ENCODE data around the gene PTH1R.

Gene PTH1R

DNA sequence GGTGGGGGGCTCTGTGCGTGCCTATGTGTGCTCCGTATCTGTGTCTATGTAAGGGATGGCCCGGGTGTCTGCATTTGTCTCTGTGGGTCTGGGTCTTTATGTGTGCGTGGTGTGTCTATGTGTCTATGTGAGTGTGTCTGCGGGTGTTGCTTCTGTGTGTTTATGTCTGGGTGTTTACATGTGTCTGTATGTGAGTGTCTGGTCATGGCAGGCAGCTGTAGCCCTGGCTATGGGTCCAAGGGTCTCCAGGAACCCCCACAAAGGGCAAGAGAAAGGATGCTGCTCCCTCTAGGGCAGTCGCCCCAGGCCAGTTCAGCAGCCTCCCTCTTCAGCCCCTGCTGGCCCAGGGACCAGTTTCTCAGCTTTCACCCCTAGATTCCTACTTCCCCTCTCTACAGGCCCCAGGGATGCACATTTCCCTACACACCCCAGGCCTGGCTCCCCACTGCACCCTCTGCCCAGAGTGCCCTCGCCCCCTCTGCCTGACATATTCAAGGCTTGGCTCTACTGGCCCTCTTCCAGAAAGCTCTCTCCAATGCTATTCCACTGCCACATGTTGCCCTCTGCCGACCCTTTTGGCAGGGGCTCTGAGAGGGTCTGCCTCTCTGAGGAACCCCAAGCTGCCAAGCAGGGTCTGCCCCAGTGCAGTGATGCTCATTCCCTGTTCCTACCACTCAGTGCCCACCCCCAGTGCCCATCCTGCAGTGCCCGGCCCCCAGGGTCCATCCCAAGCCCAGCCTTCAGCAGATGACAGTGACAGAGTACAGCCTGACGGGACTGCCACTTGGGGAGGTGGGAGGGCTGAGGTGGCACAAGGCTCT lies 13.2 kb upstream of the PTH1R start:
- no peak for DNase-seq (ENCODE audit: low read depth, low spot score)

DNA sequence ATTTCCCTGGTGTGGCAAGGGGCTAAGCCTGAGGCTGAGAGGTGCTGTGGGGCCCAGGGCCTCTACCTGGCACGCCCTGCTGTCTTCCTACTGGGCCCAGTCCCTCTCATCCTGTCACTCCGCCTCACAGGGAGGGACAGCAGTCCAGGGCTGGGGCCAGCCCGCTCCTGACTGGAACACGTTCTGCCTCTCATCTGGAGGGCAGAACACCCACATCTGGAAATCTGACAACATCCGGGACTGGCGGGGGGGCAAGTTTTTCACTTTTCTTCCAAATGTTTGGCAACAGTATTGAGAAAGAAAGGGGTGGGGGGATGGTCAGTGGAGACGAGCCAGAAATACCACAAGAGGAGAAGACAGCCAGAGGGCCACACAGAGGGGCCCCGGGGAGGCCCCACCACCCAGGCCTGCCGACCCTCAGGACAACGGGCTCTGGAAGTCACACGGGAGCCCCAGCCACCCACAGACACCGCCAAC lies 12.5 kb upstream of the PTH1R start:
- DNase-seq (ENCODE audit: low read depth, low spot score) = no peak

DNA sequence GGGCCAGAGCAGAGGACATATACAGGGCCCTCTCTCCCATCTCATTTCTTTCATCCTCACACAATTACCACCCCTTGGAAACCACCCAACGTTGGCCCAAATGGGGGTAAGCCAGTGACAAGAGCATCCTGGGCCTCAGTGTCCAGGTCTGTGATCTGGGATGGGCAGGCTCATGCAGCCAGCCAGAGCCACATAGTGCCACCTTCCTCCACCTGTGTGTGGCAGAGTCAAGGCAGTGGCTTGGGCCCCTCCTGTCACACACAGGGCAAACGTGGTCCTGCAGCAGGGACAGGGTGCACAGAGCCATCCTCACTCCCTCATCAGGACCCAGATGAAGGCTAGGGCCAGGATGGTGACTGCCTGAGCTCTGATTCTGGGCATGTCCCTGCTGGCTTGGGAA lies 12.0 kb upstream of the PTH1R start:
- DNase-seq (ENCODE audit: low read depth, low spot score) = no peak

DNA sequence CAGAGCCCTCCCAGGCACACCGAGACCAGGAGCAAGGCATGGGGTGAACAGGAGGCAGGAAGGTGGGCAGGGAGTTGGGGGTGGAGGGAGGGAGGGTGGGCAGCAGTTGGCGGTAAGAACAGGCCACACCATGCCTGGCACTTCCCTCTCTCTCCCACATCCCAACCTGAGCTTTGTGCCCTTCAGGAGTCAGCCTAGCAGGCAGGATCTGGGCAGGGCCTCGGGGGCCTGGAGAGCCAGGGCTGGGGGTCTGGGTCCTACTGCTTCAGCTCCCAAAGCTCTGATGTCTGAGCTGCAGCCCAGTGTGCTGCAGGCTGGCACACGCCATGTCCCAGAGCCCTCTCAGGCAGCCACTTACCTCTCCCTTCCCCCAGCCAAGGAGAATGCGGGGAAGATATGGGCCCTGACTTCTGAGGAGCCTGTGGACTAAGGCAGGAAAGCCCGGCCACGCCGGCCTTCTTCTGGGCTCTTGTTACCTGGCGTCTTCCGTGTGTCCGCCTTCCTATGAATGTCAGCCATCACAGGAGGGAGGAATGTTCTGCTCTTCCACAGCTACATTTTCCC lies 11.4 kb upstream of the PTH1R start:
- DNase-seq (ENCODE audit: low read depth, low spot score) = no peak

DNA sequence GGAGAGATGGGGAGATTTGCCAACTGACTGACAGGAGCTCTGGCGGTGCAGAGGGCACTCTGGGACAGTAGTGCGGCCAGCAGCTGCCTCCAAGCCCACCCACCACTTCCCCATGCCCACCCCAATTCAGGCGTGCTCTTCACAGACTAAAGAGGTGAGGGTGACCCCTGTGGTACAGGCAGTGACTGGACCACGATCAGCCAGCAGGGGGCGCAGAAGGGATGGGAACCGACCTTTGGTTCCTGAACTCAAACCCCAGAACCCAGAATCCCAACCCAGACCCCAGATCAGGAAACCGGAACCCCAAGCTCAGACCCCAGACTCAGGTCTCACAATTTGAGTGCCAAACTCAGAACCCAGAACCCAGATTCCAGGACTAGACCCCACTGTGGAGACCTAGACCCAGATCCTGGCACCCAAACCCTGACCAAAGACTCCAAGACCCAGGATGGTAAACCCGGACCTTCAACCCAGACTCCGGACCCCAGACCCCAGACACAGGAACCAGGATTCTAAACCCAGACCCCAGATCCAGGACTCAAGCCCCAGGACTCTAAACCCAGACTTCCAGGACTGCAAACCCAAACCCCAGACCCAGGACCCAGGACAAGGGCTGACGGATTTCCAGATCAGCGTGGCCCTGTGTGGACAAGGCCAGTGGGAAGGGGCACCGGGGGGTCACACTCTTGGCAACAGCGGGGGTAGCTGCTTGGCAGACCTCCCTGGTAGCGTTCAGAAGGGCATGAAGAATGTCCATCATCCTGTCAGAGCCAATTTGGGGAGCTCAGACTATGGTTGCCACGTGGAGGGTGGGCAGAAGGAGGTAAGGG lies 10.6 kb upstream of the PTH1R start:
- peak; percentile 69 for DNase-seq (ENCODE audit: low read depth, low spot score)

DNA sequence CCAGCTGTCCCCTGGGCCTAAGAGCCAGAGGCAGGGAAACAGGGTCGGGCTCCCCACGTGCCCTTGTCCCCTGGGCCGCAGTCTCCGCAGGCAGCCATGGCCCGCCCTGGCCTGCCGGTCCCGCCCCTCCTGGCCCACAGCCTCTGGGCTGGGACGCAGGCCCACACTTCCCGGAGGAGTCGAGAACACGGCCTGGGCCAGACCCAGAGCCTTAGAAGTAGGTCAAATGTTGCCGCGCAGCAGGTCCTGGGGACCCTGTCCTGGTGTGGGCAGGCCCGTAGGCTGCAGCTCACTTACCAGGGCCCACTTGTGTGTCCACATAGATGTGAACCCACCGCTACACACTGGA lies 10.0 kb upstream of the PTH1R start:
- no peak for DNase-seq (ENCODE audit: low read depth, low spot score)

DNA sequence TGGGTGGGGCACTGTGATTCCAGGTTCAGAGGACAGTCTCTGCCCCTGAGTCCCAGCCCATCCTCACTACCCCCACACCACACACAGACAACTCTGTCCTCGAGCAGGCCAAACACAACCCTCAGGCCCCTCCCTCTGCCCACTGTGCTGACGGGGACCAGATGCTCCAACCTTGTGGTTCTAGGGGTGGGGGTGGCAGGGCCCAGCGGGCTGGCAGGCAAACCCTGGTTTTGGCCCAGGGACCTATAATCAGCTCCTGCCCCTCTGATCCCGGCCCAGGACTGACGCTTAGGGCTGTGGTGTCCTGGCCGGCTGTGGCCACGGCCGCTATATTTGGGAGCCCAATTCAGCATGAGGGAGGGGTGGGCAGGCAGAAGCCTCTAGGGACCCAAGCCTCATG lies 9.2 kb upstream of the PTH1R start:
- no peak for DNase-seq (ENCODE audit: low read depth, low spot score)

DNA sequence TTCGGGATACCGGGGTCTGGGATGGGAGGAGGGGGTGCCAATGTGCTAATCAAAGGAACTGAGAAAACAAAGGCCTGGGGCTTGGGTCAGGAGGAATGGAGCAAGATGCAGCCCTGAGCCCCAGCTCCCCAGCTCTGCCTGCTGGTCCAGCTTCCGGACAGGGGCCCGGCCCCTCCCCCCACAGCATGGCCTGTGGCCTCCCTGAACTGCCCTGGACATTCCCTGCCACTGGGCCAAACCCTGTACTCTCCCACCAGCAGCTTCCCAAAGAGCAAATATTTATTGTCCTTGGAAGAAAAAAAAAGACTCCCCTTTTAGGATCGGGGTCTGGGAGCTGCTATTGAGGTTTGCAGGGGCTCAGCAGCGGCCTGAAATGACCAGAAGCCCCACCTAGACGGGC lies 8.6 kb upstream of the PTH1R start:
- no peak for DNase-seq (ENCODE audit: low read depth, low spot score)

DNA sequence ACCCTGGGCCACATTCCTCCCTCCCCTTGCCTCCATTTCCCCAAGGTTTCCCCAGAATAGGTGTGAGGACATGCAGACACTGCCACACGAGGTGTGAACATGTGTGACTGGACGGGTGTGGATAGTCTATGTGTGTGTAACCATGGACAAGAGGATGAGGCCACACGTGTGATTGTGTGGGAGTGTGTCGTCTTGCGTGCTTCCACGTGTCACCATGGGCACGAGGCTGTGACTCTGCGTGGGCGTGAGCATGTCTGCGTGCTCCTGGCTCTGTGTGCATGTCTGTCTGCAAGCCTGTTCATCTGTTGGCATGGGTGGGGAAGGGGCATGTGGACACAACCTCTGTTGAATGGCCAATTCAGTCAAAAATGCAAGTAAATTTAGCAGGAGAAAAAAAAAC lies 8.1 kb upstream of the PTH1R start:
- no peak for DNase-seq (ENCODE audit: low read depth, low spot score)

DNA sequence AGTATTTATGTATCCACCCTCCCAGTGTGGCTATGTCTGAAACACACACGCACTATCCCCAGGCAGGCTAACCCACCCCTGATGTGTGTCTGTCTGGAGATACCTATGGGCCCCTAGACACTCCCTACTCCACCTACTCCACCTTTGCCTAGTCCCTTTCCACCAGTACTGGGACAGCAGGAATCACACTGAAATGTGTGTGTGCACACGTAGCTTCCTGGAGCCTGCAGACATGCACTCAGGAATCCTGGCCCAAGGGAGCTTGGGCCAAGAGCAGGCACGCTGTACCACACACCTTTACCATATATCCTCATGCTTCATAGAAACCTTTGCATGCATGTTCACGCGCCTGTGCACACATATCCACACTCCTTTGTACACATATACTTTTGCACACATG lies 6.9 kb upstream of the PTH1R start:
- DNase-seq (ENCODE audit: low read depth, low spot score) = no peak

DNA sequence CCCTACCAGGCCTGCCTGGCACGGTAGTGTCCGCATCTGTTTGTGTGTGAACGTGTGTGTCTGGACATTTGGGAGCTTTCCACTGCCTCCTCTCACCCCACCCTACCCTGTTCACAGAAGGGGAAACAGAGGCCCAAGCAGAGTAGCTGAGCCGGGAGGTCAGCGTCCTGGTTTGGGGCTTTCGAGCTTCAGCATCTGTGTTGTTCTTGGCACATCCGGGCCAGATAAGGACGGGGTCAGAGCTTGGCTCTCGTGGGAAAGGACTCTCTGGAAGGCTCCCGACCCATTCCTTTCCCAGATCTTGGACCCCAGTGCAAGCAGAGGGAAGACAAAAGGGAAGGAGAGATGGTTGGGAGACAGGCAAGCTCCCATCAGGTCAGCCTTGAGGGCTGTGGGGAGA lies 6.3 kb upstream of the PTH1R start:
- no peak for DNase-seq (ENCODE audit: low read depth, low spot score)

DNA sequence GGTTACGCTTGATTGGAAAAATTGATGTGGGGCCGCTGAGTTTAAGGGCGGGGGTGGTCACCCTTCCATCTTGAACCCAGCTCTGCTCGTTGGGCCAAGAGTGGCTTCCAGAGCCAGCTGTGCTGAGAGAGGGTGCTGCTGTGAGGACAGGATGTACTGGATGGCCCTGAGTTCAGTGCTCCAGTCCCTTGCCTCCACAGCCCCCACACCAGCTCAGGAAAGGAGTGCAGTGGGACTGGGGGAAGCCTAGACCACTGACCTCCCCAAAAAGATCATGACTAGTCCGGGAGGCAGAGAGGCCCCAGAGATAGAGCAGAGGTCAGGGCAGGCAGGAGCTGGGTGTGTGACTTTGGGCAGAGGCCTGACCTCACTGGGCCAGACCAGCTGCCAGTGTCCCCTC lies 4.0 kb upstream of the PTH1R start:
- DNase-seq (ENCODE audit: low read depth, low spot score) = no peak

DNA sequence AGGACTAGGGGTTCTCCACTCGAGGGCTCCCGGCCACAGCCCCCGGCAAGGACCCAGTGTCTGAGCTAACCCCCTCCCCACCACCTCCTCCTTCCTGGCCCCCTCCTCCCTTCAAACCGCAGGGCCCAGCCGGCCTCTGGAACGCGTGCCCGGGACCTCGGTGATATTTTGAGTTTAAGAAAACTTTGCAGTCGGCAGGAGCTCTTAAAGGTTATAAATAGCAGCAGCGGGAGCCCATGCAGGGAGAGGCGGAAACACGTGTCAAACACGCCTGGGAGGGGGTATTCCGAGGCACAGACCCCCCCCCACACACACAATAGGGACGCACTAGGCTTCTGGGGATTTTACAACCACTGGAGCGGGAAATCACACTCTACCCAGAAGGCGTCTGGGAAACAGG lies 3.1 kb upstream of the PTH1R start:
- DNase-seq (ENCODE audit: low read depth, low spot score) = no peak

DNA sequence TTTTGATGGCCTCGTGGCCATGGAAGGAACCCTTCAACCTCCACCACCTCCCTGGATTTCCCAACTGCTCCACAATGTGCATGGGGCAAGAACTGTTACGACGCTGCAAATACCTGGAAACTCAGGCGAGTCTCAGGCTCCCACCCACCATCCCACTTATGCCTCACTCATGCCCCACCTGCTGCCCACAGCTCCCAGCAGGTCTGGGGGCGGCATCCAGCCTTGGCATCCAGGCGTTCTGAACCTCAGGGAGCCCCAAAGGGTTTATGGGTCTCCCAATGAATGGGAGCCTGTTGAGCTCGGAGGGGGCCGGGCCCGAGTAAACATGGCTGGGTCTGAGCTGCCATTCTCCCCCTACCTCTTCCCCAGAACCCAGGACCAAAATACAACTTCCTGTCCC lies 2.0 kb upstream of the PTH1R start:
- DNase-seq (ENCODE audit: low read depth, low spot score) = no peak

DNA sequence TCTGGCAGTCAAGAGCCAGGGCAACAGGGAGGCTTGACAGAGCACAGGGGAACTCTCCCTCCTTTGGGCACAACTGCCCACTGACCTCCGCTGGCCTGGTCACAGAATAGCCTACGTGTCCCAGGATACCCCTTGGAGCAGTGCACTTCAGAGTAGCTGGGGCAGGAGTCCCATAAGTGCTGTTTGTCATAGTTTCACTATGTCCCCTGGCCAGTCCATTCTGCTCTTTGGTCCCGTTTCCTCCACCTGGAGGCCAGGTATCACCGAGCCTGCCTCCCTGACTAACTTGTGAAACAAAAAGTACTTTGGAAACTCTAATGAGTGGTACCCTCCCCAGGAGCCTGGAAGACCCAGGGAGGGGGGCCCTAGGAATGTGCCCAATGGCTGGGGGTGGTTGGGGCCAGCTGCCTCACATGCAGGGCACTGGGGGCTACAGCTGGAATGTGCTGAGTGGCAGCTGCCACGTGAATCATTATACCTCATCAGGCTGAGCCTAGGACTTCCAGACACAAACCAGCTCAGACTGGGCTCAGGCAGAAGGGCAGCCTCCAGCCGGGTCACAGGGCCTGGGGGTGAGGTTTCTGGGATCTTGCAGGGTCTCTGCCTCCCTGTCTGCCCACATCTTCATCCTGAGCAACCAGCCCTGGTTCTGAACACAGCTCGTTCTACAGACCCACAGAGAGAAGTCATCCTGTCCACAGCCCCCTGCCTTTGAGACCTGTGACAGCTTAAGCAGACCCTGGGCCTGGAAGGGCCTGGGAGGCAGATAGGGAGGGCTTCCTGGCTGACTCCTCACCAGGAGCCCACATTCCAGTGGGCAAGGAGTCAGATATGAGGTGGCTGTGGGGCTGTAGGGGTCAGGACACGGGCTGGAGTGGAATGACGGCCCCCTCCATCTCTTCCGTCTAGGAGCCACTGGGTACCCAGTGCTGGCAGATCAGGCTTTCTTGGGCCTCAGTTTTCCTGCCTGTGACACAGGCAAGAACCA lies 914 bp upstream of the PTH1R start:
- DNase-seq (ENCODE audit: low read depth, low spot score) = no peak

DNA sequence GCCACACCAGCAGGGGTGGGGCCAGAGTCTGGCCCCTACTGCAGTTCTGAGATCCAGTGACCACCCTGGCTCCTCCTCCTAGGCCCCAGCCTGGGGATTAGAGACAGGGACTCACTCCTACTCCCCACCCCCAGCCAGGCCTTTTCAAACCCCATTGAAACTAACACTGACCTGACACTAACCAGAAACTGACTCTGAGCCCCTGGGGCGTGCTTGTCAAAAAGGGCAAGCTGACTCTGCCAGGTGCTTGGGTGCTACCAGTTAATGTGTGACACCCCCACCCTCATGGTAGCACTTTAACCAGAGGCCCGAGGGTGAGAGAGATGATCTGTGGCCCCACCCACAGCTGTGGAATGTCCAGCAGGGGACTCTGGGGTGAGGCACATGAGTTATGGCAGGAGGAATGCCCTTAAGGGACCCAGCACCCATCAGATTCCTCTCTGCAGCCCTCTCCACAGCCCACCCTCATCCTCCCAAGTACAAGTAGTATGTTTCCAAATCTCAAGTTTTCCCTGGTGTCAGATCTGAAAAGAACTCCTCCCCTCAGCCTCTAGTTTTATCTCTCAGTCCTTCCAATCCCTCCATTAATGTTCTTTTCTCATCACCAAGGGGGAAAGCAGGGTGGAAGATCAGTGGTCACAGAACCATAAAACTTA lies 1.4 kb downstream of the PTH1R start:
- no peak for DNase-seq (ENCODE audit: low read depth, low spot score)

DNA sequence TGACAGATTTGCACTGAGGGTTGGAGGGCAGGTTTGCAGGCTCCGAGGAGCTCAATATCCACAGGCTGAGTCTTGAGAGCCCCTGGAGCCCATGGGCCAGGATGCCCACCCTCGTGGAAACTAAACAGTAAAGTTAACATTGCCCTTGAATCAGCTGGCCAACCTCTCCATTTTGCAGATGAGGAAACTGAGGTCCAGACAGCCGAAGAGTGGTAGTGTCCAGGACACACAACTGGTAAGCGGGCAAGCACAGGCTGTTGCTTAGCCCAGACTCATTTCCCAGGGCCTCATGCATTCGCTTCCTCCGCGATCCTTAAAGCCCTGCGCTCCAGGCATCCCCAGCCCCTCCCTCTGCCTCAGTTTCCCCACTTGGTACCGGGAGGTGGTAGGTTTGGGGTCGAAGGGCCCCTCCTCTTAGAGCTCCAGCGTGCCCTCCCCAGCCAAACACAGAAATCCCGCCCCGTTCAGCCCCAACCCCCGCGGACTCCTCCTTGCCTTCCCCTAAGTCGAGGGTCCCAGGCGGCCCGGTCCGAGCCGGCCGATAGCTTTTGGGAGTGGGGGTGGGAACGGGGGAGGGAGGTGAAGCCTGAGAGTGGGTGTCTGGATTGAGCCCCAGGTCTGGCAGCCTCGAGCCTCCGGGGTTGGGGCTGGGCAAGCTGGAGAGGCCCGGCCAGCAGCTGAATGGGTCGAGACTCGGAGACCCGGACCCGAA lies 3.5 kb downstream of the PTH1R start:
- no peak for DNase-seq (ENCODE audit: low read depth, low spot score)

DNA sequence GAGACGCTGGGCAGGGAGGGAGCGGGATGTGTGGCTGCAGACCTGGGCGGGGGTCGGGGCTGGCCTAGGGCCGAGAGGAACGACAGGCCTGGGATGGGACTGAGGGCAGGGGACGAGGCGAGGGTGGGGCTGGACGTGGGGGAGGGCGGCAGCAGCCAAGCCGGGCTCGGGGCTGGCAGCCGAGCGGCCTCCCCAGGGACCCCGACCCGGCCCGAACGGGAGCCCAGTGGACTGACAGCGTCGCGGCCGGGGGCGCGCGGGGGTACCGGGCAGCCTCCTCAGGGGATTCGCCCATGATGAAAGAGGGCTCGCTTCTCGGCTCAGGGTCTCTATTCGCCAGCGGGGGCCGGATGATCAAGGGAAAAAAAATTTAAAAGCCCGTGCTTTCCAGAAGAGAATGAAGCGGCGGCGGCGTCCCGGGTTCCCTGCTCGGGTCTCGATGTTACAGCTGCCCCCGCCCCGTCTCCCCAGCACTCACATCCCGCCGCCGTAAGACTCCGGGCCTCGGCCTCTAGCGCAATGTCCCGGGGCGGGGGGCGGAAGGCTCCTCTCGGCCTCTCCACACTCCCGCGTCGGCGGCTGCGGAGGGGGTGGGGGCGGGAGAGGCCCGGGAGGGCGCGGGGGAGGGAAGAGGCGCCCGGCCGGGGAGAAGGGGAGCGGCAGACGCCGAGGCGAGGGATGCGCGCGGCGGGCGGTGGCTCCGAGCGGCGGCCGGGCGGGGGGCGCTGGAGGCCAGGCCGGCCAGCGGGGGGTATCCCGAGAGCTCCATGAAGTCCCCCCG lies 4.3 kb downstream of the PTH1R start:
- no peak for DNase-seq (ENCODE audit: low read depth, low spot score)

DNA sequence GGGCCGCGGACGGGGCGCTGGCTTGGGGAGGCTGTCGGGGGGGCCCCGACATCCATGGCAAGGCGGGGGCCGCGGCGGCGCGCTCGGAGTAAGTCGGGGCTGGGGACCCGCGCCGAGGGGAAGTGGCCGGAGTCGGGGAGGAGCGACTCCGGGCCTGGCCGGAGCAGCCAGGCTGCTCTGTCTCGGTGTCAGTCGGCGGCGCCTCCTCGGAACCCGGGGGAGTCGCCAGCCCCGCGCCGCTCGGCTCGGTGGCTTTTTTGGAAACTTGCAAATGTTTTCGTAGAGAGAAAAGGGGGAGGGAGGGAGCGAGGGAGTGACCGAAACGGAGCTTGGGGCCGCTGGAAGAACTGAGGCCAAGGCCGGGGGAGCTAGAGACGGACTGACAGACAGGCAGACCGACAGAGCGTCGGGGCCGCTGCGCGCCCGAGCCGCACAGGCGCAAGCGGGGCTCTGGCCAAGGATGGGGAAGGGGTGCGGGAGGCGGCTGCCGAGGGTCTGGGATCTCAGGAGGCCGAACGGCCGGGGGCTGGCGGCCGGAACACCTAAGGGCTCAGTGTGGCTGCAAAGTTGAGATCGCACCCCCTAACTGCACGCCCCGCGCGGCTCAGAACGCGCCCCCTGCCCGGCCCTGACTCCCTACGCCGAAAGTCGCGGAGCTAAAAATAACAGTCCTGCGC lies 5.0 kb downstream of the PTH1R start:
- no peak for DNase-seq (ENCODE audit: low read depth, low spot score)
